DMS153 (cell line): ENCODE measurements around the gene CRYBG2.
"Not testable (repeated sequence)": the region's sequence is repeated elsewhere in the genome, so short reads cannot be mapped to it uniquely, and the experiment has no call there.

ENCODE experiments used
- DNase-seq: peaks from one replicate; lab custom pipeline; 2025; lab: John Stamatoyannopoulos, UW

Gene CRYBG2, protein sequence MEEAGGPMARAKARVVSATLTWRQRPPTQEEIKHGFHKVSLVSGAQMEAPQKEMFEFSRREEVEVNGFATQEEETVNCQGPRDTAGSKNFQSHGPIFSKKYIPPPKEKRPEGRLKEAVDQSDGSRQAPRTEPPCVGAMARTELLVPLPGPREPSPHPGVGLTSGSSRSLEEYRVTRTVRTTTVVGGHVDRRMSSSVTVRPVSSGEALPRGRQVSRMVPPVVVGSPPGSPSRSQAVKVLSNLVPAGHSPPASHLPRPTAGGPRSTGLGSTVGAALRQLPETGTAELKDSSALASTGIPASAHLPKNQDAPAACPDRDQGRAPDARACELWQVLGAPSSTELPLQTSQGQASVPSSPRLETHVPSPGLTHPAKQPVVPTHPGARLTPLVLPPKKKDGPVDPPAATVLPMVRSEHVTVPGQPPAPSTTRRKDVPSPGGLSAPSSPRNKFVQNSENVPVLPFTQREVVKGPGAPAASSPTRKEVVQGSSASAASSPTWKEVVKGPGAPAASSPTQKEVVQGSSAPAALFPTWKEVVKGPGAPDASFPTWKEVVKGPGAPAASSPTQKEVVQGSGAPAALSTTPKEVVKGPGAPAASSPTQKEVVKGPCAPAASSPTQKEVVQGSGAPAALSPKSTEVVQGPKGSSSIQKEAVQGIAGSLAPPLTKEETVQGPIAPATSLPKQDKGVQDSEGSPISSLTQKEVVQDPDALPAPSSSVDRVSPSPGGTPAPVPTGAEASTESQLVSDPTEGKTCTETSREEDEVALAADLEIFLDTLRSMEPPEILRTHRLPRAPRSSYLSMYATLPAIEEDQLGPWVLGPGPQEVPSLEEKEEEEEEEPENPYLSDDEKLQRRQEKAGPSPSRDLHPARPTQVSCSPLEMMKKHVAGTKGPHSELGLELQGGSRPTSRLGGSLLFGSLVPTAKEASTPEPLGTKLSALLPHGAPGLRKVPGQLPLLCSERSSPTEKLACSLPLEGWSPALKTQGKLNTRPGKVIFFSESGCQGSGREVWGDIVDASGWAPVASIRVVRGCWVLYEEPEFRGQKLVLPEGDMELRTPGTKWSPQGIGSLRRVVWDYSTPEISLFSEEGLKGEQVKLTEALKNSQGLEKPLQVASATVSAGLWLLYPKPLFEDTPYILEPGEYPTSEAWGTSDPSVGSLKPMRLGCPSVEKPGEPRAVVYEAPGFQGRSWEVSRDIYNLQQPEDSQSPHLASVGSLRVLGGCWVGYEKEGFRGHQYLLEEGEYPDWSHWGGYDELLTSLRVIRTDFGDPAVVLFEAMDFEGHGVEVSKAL (N-terminal part only)

DNA sequence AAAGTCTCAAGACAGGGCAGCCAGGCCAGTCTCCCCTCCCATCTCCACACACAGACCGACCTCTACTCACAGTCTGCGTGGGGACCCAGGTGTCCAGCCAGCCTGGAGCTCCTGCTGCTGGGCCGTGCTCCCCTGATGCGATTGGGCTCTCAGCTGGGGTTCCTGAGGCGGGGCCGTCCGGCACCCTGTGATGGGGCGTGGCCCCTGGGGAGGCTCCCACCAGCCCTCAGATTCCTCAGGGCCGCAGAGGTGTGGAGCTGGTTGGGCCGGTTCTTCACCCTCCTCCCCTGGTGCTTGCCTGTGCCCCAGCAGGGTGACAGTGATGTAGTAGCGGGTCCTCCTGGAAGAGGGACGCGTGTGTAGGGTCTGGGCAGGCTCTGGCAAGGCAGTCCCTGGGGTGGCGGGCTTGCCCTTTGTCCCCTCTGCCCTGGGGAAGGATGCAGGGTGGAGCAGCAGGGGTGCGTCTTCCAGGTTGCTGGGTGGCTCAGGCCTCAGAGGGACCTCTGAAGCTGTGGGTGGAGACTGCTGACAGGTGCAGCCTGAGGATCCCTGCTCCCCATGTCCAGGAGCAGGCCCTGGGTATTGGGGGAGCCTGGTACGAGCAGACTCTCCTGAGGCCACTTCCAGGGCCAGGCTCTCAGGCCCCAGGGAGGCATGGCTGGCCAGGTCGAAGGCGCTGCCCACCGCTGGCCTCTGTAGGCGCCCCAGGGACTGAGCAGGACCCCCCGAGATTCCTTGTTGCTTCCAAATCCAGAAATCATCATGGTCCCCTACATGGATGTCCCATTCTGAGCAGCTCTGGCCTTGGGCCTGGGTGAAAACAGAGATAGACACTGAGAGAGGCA is at the start of gene CRYBG2:
Gene CRYBG2 (minus strand): TSS at position 155 of the 845 bp plus-strand sequence. CDS start 7,473 bp downstream, outside the sequence.
- DNase-seq: no peak

- no peak for DNase-seq
Observed at GRCh38 chr1:26403656-26404055, 49.7 kb upstream of the CRYBG2 start.

DNA sequence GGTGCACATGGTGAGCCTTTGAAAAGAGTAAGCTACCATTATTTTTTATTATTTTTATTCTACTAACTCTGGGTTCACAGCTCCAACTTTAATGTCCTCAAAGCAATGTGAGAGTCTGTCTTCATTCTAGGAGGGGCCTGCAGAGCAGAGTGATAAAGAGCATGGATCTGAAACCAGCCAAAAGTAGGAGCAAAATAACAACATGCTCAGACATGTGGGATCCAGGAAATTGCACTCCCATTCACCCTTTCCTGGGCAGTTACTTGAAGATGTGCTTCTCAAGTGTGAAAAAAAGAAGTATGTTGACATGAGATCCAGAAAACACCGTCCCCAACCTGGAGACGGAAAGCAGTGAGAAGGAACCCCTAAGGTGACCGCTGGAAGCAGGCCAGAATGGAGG is 48.0 kb upstream of the CRYBG2 start:
- DNase-seq: no peak

GRCh38 chr1:26399034-26399433 is 45.1 kb upstream of the CRYBG2 start:
- no peak for DNase-seq

GRCh38 chr1:26395754-26396153 is 41.8 kb upstream of the CRYBG2 start:
- DNase-seq: no peak

DNA sequence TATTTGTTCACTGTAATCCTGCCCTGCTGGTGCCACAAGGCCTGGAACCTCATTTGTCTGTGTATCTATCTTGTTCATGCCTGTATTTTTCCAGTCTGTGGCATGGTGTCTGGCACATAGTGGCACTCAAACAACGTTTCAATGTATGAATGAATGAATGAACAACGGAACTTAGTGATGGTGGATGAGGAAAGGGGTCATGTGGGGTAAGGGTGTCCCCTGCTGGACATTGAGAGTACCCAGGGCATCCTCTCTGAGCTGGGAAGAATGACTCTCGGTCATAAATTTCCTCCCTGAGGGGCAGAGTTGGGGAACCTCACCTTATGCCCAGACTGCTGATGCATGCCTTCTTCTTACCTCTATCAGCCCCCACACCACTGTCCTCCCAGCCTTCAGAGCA is 37.5 kb upstream of the CRYBG2 start:
- peak; percentile 28 for DNase-seq

GRCh38 chr1:26389604-26390247 is 35.8 kb upstream of the CRYBG2 start:
- no peak for DNase-seq

GRCh38 chr1:26388791-26389445 is 35.0 kb upstream of the CRYBG2 start:
- DNase-seq: no peak

GRCh38 chr1:26387447-26387846 is 33.5 kb upstream of the CRYBG2 start:
- no peak for DNase-seq

GRCh38 chr1:26385063-26385462 is 31.1 kb upstream of the CRYBG2 start:
- not testable (repeated sequence) for DNase-seq

DNA sequence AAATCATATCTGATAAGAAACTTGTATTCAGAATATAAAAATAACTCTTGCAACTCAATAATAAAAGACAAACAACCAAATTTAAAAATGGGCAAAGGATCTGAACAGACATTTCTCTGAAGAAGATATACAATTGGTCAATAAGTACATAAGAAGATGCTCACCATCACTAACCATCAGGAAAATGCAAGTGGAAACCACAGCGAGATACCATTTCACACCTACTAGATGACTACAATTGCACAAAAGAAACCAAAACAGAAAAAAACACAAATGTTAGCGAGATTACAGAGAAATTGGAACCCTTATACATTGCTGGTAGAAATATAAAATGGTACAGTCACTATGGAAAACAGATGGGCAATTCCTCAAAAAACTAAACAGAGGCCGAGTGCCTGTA is 30.1 kb upstream of the CRYBG2 start:
- DNase-seq: no peak

DNA sequence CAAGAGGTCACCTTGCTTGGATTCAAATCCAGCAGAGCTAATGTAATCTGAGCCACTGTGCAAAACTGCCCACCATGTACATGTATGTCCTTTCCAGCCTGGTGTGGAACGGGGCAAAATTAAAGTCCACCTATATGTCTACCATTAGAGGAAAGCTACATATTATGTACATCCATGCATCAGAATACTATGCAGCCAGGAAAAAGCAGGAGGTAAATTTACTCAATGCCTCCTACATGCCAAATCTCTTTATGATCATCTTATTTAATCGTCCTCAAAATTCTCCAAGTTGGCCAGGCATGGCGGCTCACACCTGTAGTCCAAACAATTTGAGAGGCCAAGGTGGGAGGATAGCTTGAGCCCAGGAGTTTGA is 24.9 kb upstream of the CRYBG2 start:
- DNase-seq: no peak

GRCh38 chr1:26378088-26378878 is 24.4 kb upstream of the CRYBG2 start:
- no peak for DNase-seq

GRCh38 chr1:26376050-26376449 is 22.1 kb upstream of the CRYBG2 start:
- no peak for DNase-seq

DNA sequence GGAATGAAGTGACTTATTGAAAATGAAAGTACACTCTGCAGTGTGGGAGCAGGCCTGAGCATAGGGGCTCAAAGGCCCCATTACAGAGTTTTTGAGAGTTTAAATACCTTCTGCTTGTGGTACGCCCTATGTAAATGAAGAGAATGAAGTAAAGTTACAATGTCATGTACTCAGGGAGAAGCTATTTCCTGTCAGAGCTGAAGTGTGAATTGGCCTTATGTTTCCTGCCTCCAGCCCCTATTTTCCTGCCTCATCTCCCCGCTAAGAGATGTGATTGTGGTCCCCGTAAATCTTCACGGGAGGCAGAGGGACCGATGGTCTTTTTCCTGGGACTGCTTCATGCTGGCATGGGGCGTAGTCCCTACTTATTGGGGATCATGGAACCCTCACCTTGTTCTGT is 21.2 kb upstream of the CRYBG2 start:
- DNase-seq: no peak

GRCh38 chr1:26374361-26374760 is 20.4 kb upstream of the CRYBG2 start:
- not testable (repeated sequence) for DNase-seq

GRCh38 chr1:26373789-26374188 is 19.9 kb upstream of the CRYBG2 start:
- no peak for DNase-seq

GRCh38 chr1:26373281-26373680 is 19.4 kb upstream of the CRYBG2 start:
- DNase-seq: no peak

GRCh38 chr1:26372611-26373010 is 18.7 kb upstream of the CRYBG2 start, which contains the start of gene ZNF683:
Gene ZNF683 (minus strand): TSS chr1:26372750. CDS start chr1:26368571, 4,179 bp downstream.
- DNase-seq: not testable (repeated sequence)
